ENCODE results near the gene CHCT1.
"Not testable (repeated sequence)": the region's sequence is repeated elsewhere in the genome, so short reads cannot be mapped to it uniquely, and the experiment has no call there.

Gene CHCT1

DNA sequence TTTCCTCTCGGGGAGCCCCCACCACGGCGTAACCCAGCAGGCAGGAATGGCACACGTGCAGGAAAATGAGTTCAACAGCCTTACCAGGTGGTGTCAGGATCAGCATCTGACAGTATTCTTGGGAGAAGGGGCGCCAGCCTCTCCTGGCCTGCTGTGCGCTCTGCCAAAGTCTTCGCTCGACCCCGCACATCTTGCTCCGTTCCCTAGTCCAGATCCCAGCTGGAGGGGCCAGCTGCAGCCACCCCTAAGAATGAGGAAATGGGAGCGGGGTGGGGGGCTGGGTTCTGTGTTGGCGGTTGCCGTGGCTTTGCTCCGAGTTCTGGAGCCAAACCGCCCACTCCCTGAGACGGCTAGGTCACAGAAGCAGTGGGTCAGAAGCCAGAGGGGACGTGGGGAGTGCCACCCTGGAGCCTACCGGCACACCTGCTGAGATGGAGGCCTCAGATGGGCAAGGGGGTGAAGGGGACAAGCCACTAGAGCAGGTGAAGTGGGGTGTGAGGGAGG lies at the start of gene CHCT1:
TSS of gene CHCT1 (plus strand) at position 328 of the 504 bp plus-strand sequence. CDS start at position 432, 104 bp downstream.
- DNase-seq (ENCODE audit: low read depth), result no peak

- no peak for DNase-seq (ENCODE audit: low read depth)
These were observed 49.4 kb upstream of the CHCT1 start for GRCh38 chr17:60372790-60373483.

DNA sequence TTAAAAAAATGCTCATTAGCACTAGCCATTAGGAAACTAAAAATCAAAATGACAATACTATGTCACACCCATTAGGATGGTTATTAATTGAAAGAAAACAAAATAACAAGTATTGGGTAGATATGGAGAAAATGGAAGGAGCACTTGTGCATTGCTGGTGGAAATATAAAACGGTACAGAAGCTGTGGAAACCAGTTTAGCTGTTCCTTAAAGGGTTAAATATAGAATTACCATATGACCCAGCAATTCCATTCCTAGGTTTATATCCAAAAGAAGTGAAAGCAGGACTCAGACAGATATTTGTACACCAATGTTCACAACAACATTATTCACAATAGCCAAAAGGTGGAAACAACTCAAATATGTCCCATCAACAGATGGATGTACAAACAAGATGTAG lies 44.1 kb upstream of the CHCT1 start:
- DNase-seq (ENCODE audit: low read depth), result not testable (repeated sequence)

GRCh38 chr17:60379461-60379860 lies 42.8 kb upstream of the CHCT1 start:
- DNase-seq (ENCODE audit: low read depth), result not testable (repeated sequence)

DNA sequence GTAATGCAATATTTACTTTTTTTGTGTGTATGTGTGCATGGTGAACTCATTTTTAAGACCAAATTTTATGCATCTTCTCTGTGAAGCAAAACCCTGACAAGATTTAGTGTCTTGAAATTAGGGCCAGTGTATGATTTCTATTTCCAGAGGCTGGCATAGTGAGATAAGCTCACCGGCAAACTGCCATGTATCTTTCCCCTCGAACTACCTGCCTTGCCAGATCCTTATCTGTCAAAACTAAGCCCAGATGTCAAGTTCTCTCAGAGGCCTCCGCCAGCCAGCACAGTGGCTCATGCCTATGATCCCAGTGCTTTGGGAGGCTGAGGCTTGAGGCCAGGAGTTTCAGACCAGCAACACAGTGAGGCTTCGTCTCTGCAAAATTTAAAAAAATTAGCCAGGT lies 40.3 kb upstream of the CHCT1 start:
- DNase-seq (ENCODE audit: low read depth), result no peak

DNA sequence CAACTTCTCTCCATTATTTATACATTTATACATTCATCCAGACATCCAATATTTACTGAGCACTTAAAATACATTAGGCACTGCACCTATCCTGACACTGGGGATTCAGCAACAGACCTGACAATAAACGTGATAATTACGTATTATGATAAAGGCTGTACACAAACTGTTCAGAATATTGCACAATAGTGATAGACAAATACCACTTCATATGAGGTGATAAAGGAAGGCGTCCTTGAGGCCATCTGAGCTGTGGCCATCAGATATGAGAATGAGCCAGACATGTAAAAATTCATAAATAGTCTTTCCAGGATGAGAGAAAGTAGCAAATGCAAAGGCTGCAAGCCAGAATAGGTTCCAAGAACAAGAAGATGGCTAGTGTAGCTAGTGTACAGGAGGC lies 38.9 kb upstream of the CHCT1 start:
- DNase-seq (ENCODE audit: low read depth), result no peak

GRCh38 chr17:60384921-60385320 lies 37.4 kb upstream of the CHCT1 start:
- not testable (repeated sequence) for DNase-seq (ENCODE audit: low read depth)

- DNase-seq (ENCODE audit: low read depth), result no peak
These were observed 35.9 kb upstream of the CHCT1 start for GRCh38 chr17:60386147-60387058.

DNA sequence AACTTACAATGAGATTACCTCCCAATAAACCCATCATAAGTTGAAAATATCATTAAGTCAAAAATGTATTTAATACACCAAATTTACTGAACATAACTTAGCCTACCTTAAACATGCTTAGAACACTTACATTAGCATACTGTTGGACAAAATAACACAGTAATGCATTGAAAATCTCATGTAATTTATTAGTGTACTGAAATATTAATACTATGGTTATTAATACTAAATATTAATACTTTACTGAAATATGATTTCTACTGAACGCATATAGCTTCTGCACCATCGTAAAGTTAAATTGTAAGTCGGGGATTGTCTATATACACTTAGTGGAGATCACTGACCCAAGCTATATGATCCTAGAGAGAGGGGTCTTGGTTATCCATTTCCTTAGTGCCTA lies 34.6 kb upstream of the CHCT1 start:
- DNase-seq (ENCODE audit: low read depth), result no peak

DNA sequence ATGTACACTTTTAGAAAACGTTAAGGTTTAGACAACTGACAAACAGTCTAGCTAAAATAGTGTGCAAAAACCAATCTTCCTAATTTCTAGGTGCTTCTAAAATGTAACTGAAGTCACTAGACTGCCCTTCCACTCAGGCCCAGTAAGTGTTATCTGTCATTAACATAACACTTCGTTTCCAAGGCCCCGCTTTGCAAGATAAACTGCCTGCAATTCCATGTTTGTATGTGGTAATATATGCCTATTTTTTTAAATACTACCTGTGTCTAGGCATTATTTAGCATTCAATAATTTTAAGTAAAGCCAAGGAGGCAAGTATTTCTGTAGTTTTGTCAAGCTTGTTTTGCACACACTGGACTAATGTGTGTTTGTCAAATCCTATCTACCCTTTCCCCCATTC lies 33.5 kb upstream of the CHCT1 start:
- no peak for DNase-seq (ENCODE audit: low read depth)

- DNase-seq (ENCODE audit: low read depth), result no peak
These were observed 32.1 kb upstream of the CHCT1 start for GRCh38 chr17:60390186-60390585.

- DNase-seq (ENCODE audit: low read depth), result no peak
These were observed 31.3 kb upstream of the CHCT1 start for GRCh38 chr17:60390925-60391470.

DNA sequence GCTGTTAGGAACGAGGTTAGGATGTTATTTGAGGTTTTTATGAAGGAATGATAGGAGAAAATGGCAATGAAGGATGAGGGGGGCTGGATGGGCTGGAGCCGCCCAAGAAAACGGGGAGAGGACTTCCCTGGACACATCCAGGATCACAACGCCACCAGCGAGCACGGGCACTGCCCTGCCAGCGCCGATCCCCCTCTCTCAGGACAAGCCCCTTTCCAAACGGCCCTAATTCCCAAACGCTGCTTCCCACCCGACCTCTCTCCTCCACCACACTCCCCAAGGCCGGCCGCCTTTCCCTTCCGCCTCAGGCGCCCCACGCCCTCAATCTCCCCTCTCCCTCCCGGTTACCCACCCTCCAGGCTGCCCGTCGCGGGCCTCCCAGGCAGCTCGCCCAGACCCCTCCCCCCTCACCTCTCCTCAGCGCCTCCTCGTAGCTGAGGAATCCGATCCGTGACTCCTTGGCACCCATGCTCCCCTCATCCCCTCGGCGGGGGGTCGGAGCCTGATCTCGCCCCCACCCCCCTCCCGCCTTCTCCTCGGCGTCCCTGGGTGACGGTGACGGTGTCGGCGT lies 30.7 kb upstream of the CHCT1 start:
- DNase-seq (ENCODE audit: low read depth), result no peak

DNA sequence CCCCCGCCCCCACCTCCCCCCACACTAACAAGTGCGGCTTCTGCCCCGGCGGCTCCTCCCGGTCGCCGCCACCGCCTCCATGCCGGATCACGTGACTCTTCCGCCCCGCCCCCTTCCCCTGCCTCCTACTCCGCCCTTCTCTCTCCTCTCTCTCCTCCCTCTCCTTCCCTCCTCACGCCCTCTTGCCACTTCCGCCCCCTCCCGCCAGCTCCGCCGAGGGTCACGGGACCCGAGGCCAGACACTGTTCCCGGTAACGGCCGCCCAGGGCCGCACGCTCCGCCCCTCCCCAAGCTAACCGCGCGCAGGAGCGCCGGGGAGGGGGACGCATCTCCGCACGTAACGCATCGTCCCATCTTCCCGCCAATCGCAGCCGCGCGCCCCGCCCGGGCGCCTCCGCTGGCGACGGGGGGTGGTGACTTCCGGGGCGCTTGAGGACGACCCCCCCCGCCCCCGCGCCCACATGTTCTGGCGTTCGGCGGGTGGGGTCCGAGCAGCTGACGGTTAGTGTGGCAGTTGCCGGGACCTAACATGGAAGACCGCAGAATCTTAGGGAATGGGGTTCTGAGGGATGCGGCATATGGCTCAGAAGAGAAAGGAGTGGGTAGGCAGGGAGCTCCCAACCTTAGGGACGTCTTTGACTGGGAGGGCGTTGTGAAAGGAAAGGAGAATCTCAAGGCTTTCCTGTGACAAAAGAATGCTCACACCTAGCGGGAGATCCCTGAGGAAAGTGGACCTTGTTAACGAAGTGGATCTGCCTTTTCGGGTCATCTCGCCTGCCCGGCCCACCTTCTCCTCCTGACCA lies 30.0 kb upstream of the CHCT1 start, which contains the start of gene USP32:
TSS of gene USP32 (minus strand) at position 92 of the 803 bp plus-strand sequence. CDS start 194 bp downstream, outside the sequence.
- peak; percentile 96 for DNase-seq (ENCODE audit: low read depth)

DNA sequence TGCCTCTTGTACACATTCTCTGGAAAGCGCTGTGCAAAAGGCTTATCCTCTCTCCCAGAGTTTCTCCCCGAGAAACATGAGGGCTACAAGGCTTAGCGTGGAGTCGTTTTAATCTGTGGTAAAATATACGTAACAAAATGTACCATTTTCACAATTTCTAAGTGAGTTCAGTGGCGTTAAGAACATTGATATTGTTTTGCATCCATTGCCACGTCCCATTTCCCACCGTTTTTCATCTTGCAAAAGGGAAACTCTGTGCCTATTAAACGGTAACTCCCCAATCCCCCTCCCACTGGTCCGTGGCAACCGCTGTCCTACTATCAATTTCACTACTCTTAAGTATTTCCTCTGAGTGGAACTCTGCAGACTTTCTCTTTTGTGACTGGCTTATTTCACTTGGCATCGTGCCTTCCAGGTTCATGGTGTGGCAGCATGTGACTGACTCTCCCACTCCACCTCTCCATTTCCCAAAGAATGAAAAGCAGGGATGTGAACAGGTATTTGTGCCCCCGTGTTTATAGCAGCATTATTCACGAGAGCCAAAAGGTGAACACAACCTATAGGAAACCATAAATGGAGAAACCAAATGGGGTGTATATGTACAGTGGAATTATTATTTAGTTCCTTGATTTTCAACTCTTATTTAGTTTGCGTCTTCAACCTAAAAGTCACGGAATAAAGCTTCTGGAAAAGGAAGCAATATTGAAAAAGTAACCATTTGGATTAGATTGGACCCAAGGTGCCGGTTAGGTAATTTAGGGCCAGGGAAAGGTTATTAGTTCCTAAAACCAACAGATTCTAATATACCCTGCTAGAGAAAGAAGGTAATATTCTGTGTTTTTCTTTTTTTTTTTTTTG lies 29.2 kb upstream of the CHCT1 start:
- peak; percentile 8 for DNase-seq (ENCODE audit: low read depth)

DNA sequence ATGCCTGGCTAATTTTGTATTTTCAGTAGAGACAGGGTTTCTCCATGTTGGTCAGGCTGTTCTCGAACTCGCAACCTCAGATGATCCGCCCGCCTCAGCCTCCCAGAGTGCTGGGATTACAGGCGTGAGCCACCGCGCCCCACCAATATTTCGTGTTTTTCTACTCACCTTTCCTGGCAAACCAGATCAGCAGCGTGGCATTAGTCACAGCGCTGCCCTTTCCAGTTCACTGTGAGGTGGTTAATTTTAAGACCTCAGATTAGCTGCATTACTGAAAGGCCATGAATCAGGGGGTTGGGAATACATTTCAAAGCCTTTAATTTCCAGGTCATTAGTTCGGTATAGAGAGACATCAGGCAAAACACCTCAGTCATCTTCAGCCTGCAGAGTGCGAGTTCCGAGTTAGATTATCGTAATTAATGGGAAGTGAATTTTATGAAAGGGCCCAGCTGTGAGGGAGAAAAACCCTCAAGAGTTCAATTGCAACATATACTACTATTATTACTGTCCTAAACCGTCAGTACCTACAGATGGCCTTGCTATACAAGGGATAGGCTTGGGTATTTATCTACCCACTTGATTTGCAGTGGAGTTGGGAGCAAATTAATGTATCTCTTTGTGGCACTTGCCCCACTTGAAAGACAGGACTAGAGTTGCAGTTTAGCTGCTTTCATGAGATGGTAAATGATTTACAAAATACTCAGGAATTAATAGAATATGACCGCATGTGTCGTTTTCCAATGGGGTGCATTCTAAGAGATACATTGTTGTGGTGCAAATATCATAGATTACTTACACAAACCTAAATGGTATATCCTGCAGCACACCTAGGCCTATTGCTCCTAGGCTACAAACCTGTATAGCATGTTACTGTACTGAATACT lies 28.2 kb upstream of the CHCT1 start:
- no peak for DNase-seq (ENCODE audit: low read depth)

DNA sequence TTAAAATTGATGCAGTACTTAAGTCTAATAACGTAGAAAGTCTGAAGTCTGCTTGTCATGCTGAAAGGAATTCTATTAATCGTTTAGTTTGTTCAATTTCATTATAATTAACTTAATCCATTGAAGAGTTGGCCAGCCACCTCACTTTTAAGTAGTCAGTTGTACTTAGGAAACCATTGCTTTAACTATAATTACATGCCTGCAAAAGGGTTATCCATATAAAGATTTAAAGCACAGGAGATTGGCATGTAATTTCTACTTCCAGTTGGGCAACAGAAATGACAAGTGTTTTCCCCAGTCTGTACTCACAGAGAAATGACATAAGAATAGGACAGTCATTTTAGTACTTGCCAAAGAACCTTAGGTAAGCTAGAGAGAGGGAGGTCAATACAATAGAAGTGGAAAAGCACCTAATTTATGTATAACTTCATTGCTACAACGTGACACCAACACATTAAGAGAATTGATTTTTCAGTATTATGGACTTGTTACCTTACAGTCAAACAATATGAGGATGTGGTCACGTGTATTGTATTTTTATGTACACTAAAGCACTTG lies 26.7 kb upstream of the CHCT1 start:
- DNase-seq (ENCODE audit: low read depth), result no peak

DNA sequence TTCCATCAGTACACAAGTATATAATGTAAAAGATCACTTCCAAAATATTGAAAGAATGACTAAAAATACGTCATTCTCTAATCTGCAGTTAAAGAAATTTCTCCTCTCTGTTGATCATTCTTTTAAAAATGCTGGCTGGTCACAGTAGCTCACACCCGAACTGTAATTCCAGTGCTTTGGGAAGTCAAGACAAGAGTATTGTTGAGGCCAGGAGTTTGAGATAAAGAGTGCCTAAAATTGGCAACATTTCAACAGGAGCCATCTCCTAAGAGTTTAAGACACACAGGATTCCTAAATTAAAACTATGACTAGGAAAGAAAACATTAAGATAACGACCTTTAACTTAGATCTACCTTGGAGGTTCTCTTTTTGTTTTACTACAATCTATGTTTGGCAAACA lies 25.9 kb upstream of the CHCT1 start:
- no peak for DNase-seq (ENCODE audit: low read depth)
